GM23338 (cell line): ENCODE results near the gene POP4. TPM values are rescaled to one million over a fixed set of nuclear protein-coding genes. Genes with fewer than 3 reads are reported as not detected.

Experiments
- ATAC-seq: fragments of 200-7000 bp; cut with Tn5 transposase; 3 replicates; pipeline ENCODE4 v1.9.1; 2020
- DNase-seq: peaks from one replicate; pipeline ENCODE4 v3.0.0-alpha.2; 2015; ENCODE audit warnings: low spot score
- H2AFZ ChIP-seq: fragments of 200-600 bp; sonication (generic); 2 replicates; pipeline ENCODE4 v1.8.0; 2016; ENCODE audit warnings: antibody characterized with exemption, mild to moderate bottlenecking, moderate library complexity
- H3F3A ChIP-seq: fragments of 200-600 bp; sonication (generic); replicated peaks from 2 replicates; pipeline ENCODE4 v1.8.0; 2017; ENCODE audit warnings: antibody characterized with exemption, mixed run types, low read depth
- H3K27ac ChIP-seq: fragments of 200-600 bp; sonication (generic); 2 replicates; pipeline ENCODE4 v1.6.1; 2016; ENCODE audit warnings: low read depth
- H3K27me3 ChIP-seq: fragments of 200-600 bp; sonication (generic); 2 replicates; pipeline ENCODE4 v1.8.0; 2016; ENCODE audit warnings: mild to moderate bottlenecking, mixed run types, moderate library complexity; ENCODE audit not compliant: insufficient read depth
- H3K36me3 ChIP-seq: fragments of 200-600 bp; sonication (generic); 2 replicates; pipeline ENCODE4 v1.8.0; 2016; ENCODE audit warnings: mild to moderate bottlenecking; ENCODE audit not compliant: insufficient read depth
- H3K4me1 ChIP-seq: fragments of 200-600 bp; sonication (generic); 2 replicates; pipeline ENCODE4 v1.8.0; 2016; ENCODE audit warnings: mild to moderate bottlenecking, moderate library complexity; ENCODE audit not compliant: insufficient read depth
- H3K4me2 ChIP-seq: fragments of 200-600 bp; sonication (generic); 2 replicates; pipeline ENCODE4 v1.7.1; 2017; ENCODE audit warnings: mixed run types
- H3K4me3 ChIP-seq: fragments of 200-600 bp; sonication (generic); 2 replicates; pipeline ENCODE4 v1.6.1; 2016; ENCODE audit warnings: mixed run types
- H3K79me2 ChIP-seq: fragments of 200-600 bp; sonication (generic); replicated peaks from 2 replicates; pipeline ENCODE4 v1.8.0; 2017; ENCODE audit warnings: mild to moderate bottlenecking; ENCODE audit not compliant: insufficient read depth
- H3K9me2 ChIP-seq: fragments of 200-600 bp; sonication (generic); 2 replicates; pipeline ENCODE4 v1.8.0; 2017; ENCODE audit not compliant: insufficient read depth
- H4K20me1 ChIP-seq: fragments of 200-600 bp; sonication (generic); replicated peaks from 2 replicates; pipeline ENCODE4 v1.8.0; 2017; ENCODE audit warnings: mild to moderate bottlenecking; ENCODE audit not compliant: insufficient read depth
- H3K27ac Mint-ChIP-seq: 2 replicates; pipeline ENCODE4 v1.8.0; 2020; ENCODE audit warnings: inconsistent platforms, mild to moderate bottlenecking, moderate library complexity, mixed read lengths
- H3K27me3 Mint-ChIP-seq: 3 replicates; pipeline ENCODE4 v1.8.0; 2022; ENCODE audit warnings: low read depth, mild to moderate bottlenecking, moderate library complexity, mixed read lengths, inconsistent platforms; ENCODE audit not compliant: insufficient read depth, poor library complexity
- H3K36me3 Mint-ChIP-seq: 3 replicates; pipeline ENCODE4 v1.8.0; 2021; ENCODE audit warnings: low read depth, mild to moderate bottlenecking, inconsistent platforms, moderate library complexity, mixed read lengths
- H3K4me1 Mint-ChIP-seq: 3 replicates; pipeline ENCODE4 v1.8.0; 2020; ENCODE audit warnings: mild to moderate bottlenecking, inconsistent platforms, mixed read lengths
- H3K4me3 Mint-ChIP-seq: 3 replicates; pipeline ENCODE4 v1.8.0; 2021; ENCODE audit warnings: moderate library complexity, mild to moderate bottlenecking, inconsistent platforms, mixed read lengths
- H3K9me3 Mint-ChIP-seq: 3 replicates; pipeline ENCODE4 v1.8.0; 2020; ENCODE audit warnings: moderate library complexity, mild to moderate bottlenecking, inconsistent platforms, mixed read lengths
- CREB1 ChIP-seq: fragments of 250-450 bp; sonication (Bioruptor Pico); IDR thresholded peaks from 2 replicates; pipeline ENCODE4 v1.5.0; 2020; ENCODE audit warnings: low read depth, mild to moderate bottlenecking, moderate library complexity
- EZH2phosphoT487 ChIP-seq: fragments of 200-600 bp; sonication (generic); IDR thresholded peaks from one replicate; pipeline ENCODE4 v1.8.1; 2018; ENCODE audit warnings: antibody characterized with exemption; ENCODE audit not compliant: unreplicated experiment
- JUNB ChIP-seq: IDR thresholded peaks from one replicate; pipeline ENCODE4 v1.6.1; 2016; ENCODE audit warnings: antibody characterized with exemption; ENCODE audit not compliant: unreplicated experiment
- POLR2AphosphoS5 ChIP-seq: IDR thresholded peaks from 2 replicates; pipeline ENCODE4 v1.6.1; 2016; ENCODE audit warnings: antibody characterized with exemption, low read depth
- STAT1 ChIP-seq: IDR thresholded peaks from one replicate; pipeline ENCODE4 v1.6.1; 2016; ENCODE audit warnings: antibody characterized with exemption; ENCODE audit not compliant: unreplicated experiment
- polyA plus RNA-seq: library from polyadenylated mRNA; unstranded; fragments of >200 nt; fragmentation: Nextera tagmentation; extraction: Ambion mirVana; gene quantifications from 2 replicates; pipeline ENCODE4 v1.2.1, GENCODE V29; 2016
- total RNA-seq: library from RNA; depleted of rRNA; stranded (reverse); fragments of >200 nt; shearing (Covaris generic); gene quantifications from 2 replicates; pipeline ENCODE4 v1.2.3, GENCODE V29; 2014
- TF ChIP-seq, protein P1 (sequence below): IDR thresholded peaks from 2 replicates; pipeline ENCODE4 v1.6.1; 2016; ENCODE audit warnings: antibody characterized with exemption

POP4 gene
- total and polyA plus RNA-seq, 2 experiments from 2014 or later, result 37.2 to 58.3 TPM

DNA sequence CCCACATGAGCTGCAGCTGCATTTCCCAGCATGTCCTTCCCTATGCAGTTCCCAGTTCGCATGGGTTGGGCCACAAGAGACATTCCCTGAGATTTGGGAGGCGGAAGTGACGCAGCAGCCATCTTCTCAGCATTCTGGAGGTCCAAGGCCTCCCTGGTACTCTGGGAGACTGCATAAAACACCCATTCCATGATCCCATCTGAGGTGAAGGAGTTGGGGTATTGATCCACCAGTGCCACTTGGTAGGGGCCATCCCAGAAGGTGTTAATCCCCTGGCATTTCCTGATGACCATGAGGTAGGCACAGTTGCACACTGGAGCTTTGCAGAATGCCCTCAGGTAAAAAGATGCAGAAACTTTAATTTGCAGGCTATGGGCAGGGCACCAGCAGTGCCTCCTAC is 25.4 kb downstream of the POP4 start:
- no peak overlapping the region for H3K27ac Mint-ChIP-seq

DNA sequence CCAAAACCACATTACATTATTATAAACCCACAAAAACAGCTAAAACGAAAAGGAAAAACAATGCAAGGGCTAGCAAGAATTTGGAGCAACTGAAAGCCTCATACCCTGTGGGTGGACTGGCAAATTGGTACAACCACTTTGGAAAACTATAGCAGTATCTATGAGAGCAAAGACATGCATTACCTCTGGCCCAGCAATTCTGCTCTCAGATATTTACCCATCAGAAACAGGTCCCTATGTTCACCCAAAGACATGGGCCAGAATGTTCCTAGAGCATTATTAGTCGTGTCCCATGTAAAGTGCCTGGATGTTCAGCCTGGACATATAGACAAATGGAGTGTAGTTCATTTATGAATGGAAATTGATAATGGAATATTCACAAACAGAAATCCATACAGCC is 27.9 kb downstream of the POP4 start:
- no peaks in the 10 kb centered on the region; the same call in 2 of the 3 replicates for H3K4me1 Mint-ChIP-seq
- no peak for ATAC-seq
- H3K27me3 Mint-ChIP-seq, result peaks cover 1% of the 10 kb centered on the region
- Histone ChIP-seq H3F3A (no peaks in the 10 kb centered on the region), H3K36me3 (no peaks in the 10 kb centered on the region), H3K4me2 (no peak overlapping the region), H3K4me3 (no peak overlapping the region), H2AFZ (no peak overlapping the region), H3K9me2 (no peaks in the 10 kb centered on the region), H4K20me1 (no peaks in the 10 kb centered on the region), H3K4me1 (no peaks in the 10 kb centered on the region), H3K79me2 (no peaks in the 10 kb centered on the region), H3K27me3 (no peaks in the 10 kb centered on the region), H3K27ac (no peak overlapping the region)
- TF ChIP-seq, protein P1, sequence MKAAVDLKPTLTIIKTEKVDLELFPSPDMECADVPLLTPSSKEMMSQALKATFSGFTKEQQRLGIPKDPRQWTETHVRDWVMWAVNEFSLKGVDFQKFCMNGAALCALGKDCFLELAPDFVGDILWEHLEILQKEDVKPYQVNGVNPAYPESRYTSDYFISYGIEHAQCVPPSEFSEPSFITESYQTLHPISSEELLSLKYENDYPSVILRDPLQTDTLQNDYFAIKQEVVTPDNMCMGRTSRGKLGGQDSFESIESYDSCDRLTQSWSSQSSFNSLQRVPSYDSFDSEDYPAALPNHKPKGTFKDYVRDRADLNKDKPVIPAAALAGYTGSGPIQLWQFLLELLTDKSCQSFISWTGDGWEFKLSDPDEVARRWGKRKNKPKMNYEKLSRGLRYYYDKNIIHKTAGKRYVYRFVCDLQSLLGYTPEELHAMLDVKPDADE, result no peak
- TF ChIP-seq POLR2AphosphoS5, result no peak
- H3K9me3 Mint-ChIP-seq, result no peaks in the 10 kb centered on the region
- DNase-seq, result no peak
- no peaks in the 10 kb centered on the region for H3K36me3 Mint-ChIP-seq
- no peak overlapping the region for H3K4me3 Mint-ChIP-seq
- H3K27ac Mint-ChIP-seq, result no peak overlapping the region

More for the DNA sequence above, 25.4 kb downstream of the POP4 start:
- H2AFZ ChIP-seq, result no peak overlapping the region
- no peak overlapping the region for H3K4me2 ChIP-seq
- Mint-ChIP-seq H3K9me3 (no peaks in the 10 kb centered on the region), H3K4me1 (no peaks in the 10 kb centered on the region; the same call in 2 of the 3 replicates), H3K27me3 (peaks cover 1% of the 10 kb centered on the region), H3K36me3 (no peaks in the 10 kb centered on the region), H3K4me3 (no peak overlapping the region)
- H3K27me3 ChIP-seq, result no peaks in the 10 kb centered on the region
- H3K4me3 ChIP-seq, result no peak overlapping the region
- H3K9me2 ChIP-seq, result no peaks in the 10 kb centered on the region
- H3F3A ChIP-seq, result no peaks in the 10 kb centered on the region
- TF ChIP-seq CREB1 (CRISPR knock-in tag) (no peak), JUNB (no peak), STAT1 (no peak), EZH2phosphoT487 (no peak)
- TF ChIP-seq, protein P1, result no peak
- H3K79me2 ChIP-seq, result no peaks in the 10 kb centered on the region
- no peaks in the 10 kb centered on the region for H3K36me3 ChIP-seq
- no peaks in the 10 kb centered on the region for H3K4me1 ChIP-seq
- no peaks in the 10 kb centered on the region for H4K20me1 ChIP-seq
- ATAC-seq (no peak), DNase-seq (no peak)
- no peak overlapping the region for H3K27ac ChIP-seq

DNA sequence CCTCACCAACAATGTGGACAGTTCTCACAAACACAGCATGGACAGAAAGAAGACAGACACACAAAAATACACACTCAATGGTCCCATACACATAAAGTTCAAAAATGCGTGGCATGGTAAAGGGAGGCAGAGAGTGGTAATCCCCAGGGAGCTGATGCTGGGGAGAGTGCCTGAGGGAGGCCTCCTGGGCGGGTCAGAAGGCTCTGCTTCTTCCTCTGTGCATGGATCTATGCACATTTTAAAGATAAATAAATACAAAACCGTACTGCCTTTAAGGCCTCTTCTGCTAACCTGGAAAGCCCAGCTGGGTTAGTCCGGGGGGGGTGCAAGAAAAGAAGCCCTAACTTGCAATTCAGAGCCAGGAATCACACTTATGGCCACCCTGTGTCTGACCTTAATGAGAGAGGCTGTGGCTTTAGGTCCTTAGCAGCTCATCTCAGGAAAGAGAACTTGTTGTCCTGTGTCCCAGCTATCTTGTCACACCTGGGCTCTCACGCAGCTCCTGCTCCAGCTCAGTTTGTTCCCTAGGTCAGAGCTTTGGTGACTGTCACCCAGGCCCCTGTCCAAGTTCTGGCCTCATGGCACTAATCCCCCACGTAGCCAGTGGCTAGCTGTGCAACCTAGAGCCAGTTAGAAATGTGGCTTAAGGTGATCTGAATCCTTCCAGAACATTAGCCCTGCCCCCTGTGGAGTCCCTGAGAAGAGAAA is 28.5 kb downstream of the POP4 start:
- Histone ChIP-seq H3K27ac (no peak overlapping the region), H3K4me3 (no peak overlapping the region), H3K4me2 (no peak overlapping the region), H2AFZ (no peak overlapping the region), H3K9me2 (no peaks in the 10 kb centered on the region), H4K20me1 (no peaks in the 10 kb centered on the region), H3K4me1 (no peaks in the 10 kb centered on the region), H3K79me2 (no peaks in the 10 kb centered on the region), H3K36me3 (no peaks in the 10 kb centered on the region), H3F3A (no peaks in the 10 kb centered on the region), H3K27me3 (no peaks in the 10 kb centered on the region)
- DNase-seq, result no peak
- Mint-ChIP-seq H3K36me3 (no peaks in the 10 kb centered on the region), H3K4me1 (no peaks in the 10 kb centered on the region; the same call in 2 of the 3 replicates), H3K9me3 (no peaks in the 10 kb centered on the region), H3K27me3 (peaks cover 1% of the 10 kb centered on the region), H3K27ac (no peak overlapping the region), H3K4me3 (no peak overlapping the region)
- TF ChIP-seq, protein P1, result no peak
- no peak for TF ChIP-seq JUNB
- no peak for ATAC-seq
